Erythroblast (primary cell): Measurements from ENCODE around the gene UNC13C.

Experiments
- GATA1 ChIP-seq: IDR thresholded peaks from 2 replicates; pipeline ENCODE4 v1.6.1; 2011; ENCODE audit warnings: low read depth, mild to moderate bottlenecking, control low read depth, low read length, moderate library complexity
- POLR2A ChIP-seq: IDR thresholded peaks from 2 replicates; pipeline ENCODE4 v1.6.1; 2011; ENCODE audit warnings: mild to moderate bottlenecking, low read length

- TF ChIP-seq POLR2A (no peak), GATA1 (no peak)
These were observed 597.3 kb downstream of the UNC13C start for GRCh38 chr15:54575586-54575985.
